Measurements from ENCODE around the gene RNFT1. TPM values are rescaled to one million over a fixed set of nuclear protein-coding genes. Genes with fewer than 3 reads are reported as not detected.
"Not testable (repeated sequence)": the region's sequence is repeated elsewhere in the genome, so short reads cannot be mapped to it uniquely, and the experiment has no call there.

RNFT1 gene
- polyA plus RNA-seq, 4 donors = 20.7 to 36.7 (median 26.0) TPM

GRCh38 chr17:59930768-59931167, 33.8 kb downstream of the RNFT1 start:
- not testable (repeated sequence) for DNase-seq (ENCODE audit: low read depth in 4 of 4, low spot score in 2 of 4)

- DNase-seq (ENCODE audit: low read depth in 4 of 4, low spot score in 2 of 4) = not testable (repeated sequence)
Observed at GRCh38 chr17:59930121-59930520, 34.4 kb downstream of the RNFT1 start.

GRCh38 chr17:59920637-59921036, 43.9 kb downstream of the RNFT1 start:
- DNase-seq (ENCODE audit: low read depth in 4 of 4, low spot score in 2 of 4) = not testable (repeated sequence)

- no peak for DNase-seq (ENCODE audit: low read depth in 4 of 4, low spot score in 2 of 4)
Observed at GRCh38 chr17:59916446-59916845, 48.1 kb downstream of the RNFT1 start.

- peak in 1 of 4 donors; percentile 31 for DNase-seq (ENCODE audit: low read depth in 4 of 4, low spot score in 2 of 4)
Observed at GRCh38 chr17:59914274-59914854, 50.2 kb downstream of the RNFT1 start.

- DNase-seq (ENCODE audit: low read depth in 4 of 4, low spot score in 2 of 4) = no peak
Observed at GRCh38 chr17:59907467-59907866, 57.1 kb downstream of the RNFT1 start.

- DNase-seq (ENCODE audit: low read depth in 4 of 4, low spot score in 2 of 4) = no peak
Observed at GRCh38 chr17:59903455-59903854, 61.1 kb downstream of the RNFT1 start.

Other genes starting within 250 kb of the RNFT1 start
- 10 to 100 TPM; 15.9 to 22.3 (median 18.4) TPM for gene TUBD1, start 71.8 kb downstream of the RNFT1 start, polyA plus RNA-seq (ENCODE audit: insufficient read length in 4 of 4)
- gene RPS6KB1, start 71.6 kb downstream of the RNFT1 start, polyA plus RNA-seq (ENCODE audit: insufficient read length in 4 of 4) = 10 to 100 TPM; 32.2 to 48.0 (median 40.8) TPM
- gene HEATR6, start 114.2 kb upstream of the RNFT1 start, polyA plus RNA-seq (ENCODE audit: insufficient read length in 4 of 4) = 10 to 100 TPM; 22.5 to 27.9 (median 23.3) TPM
- gene CA4, start 185.2 kb upstream of the RNFT1 start, polyA plus RNA-seq (ENCODE audit: insufficient read length in 4 of 4) = 10 to 100 TPM; 35.5 to 60.0 (median 46.5) TPM

All from left renal cortex interstitium (tissue), 4 donors.